Measurements from ENCODE around the gene BEND7. TPM values are rescaled to one million over a fixed set of nuclear protein-coding genes. Genes with fewer than 3 reads are reported as not detected.

The BEND7 gene
- total and polyA plus RNA-seq, 2 of the 8 experiments (the other 6 are each of a cell fraction or from before 2014, with no cell fraction given): 1.9 to 8.2 TPM

DNA sequence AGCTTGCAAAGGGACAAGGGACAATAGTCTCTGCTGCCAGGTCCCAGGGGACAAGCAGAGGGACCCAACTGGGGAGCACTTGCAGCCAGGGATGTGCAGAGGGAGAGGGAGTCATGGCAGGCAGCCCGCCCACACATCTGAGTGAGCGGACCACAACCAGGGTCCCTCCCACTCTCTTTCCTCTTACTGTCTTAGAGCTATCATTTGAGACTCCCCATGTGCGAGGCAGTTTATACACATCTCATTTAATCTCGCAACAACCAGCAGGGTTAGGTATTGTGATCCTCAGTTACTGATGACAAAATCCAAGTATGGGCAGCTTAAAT lies 70.2 kb downstream of the BEND7 start:
- Histone ChIP-seq H4K20me1 (replicated peaks in 1 of 2; ENCODE audit: control insufficient read depth in 1 of 2, insufficient read depth in 2 of 2, low read length in 2 of 2) (no peaks in the 10 kb centered on the region), H3K9ac (replicated peaks in 1 of 4; ENCODE audit: extremely low read depth in 1 of 4, low read depth in 3 of 4, low read length in 3 of 4) (no peak overlapping the region), H3K27me3 (replicated peaks in 1 of 4; ENCODE audit: control insufficient read depth in 3 of 4, extremely low read depth in 1 of 4, insufficient read depth in 3 of 4, low read length in 3 of 4) (no peaks in the 10 kb centered on the region), H2AFZ (ENCODE audit: low read length) (no peak overlapping the region), H3K79me2 (ENCODE audit: control insufficient read depth in 1 of 2, insufficient read depth in 2 of 2, low read length in 2 of 2) (no peaks in the 10 kb centered on the region), H3K18ac (ENCODE audit: extremely low read depth, low read length) (no peak overlapping the region), H3K23me2 (ENCODE audit: low read depth, low read length) (no peaks in the 10 kb centered on the region), H2BK15ac (ENCODE audit: low read length) (no peak overlapping the region), H3K4ac (replicated peaks; ENCODE audit: insufficient read length, low read depth, low read length) (no peak overlapping the region), H3K36me3 (ENCODE audit: control insufficient read depth in 2 of 4, insufficient read depth in 4 of 4, low read length in 3 of 4) (no peaks in the 10 kb centered on the region), H2BK120ac (replicated peaks; ENCODE audit: low read depth, low read length) (no peak overlapping the region), H3K4me3 (ENCODE audit: extremely low read depth in 1 of 4, insufficient read depth in 2 of 4, low read depth in 3 of 4, low read length in 4 of 4) (no peak overlapping the region), H3K56ac (replicated peaks; ENCODE audit: insufficient read length, low read depth, low read length) (no peak overlapping the region), H3K4me2 (ENCODE audit: insufficient read depth in 1 of 2, low read depth in 2 of 2, low read length in 2 of 2) (no peak overlapping the region), H3K9me3 (ENCODE audit: insufficient read depth in 2 of 2, low read depth in 1 of 2, low read length in 1 of 2) (no peaks in the 10 kb centered on the region), H3K23ac (ENCODE audit: insufficient read length) (no peak overlapping the region), H3K14ac (ENCODE audit: insufficient read length) (no peak overlapping the region), H3K27ac (ENCODE audit: low read depth, low read length) (no peak overlapping the region), H4K8ac (ENCODE audit: extremely low read depth, insufficient read depth, low read length) (no peak overlapping the region), H2BK5ac (ENCODE audit: low read depth, low read length) (no peak overlapping the region), H3K79me1 (ENCODE audit: low read depth, low read length) (no peaks in the 10 kb centered on the region), H4K5ac (ENCODE audit: insufficient read length, low read depth, low read length) (no peak overlapping the region), H2BK12ac (ENCODE audit: low read depth, low read length) (no peak overlapping the region), H2AK5ac (ENCODE audit: low read depth, low read length) (no peak overlapping the region), H4K91ac (replicated peaks; ENCODE audit: insufficient read length, low read length) (no peak overlapping the region), H3K4me1 (replicated peaks in 1 of 4; ENCODE audit: control insufficient read depth in 3 of 4, insufficient read depth in 4 of 4, low read length in 3 of 4) (no peaks in the 10 kb centered on the region), H2BK20ac (ENCODE audit: low read length) (no peak overlapping the region)
- 82% methylated on average over 4 of the region's 4 CpGs; no CpG with 5 or more reads in 1 of the 2 experiments for WGBS, 2 experiments (ENCODE audit: extremely low coverage in 1 of 2, insufficient coverage in 1 of 2, insufficient read length in 1 of 2, insufficient replicate concordance in 2 of 2, low coverage in 1 of 2, low lambda C conversion rate in 2 of 2, missing lambda C conversion rate in 1 of 2)
- ChIA-PET CTCF (ENCODE audit: partially characterized antibody) (interaction anchor here (0.6 to 11.4 kb wide), 7 partner anchors 11 to 132 kb away, joined by 3 to 72 read pairs (median 6); no protein-coding TSS in a partner anchor), POLR2A (ENCODE audit: partially characterized antibody) (no interaction called here)
- FAIRE-seq (no peak), DNase-seq (ENCODE audit: low read depth in 1 of 2, low spot score in 2 of 2) (no peak)
- TF ChIP-seq ZNF274 (IDR thresholded peaks at IDR 0.05; ENCODE audit: borderline replicate concordance, extremely low read depth, low read length): no peak
- TF ChIP-seq MAFK (IDR thresholded peaks at IDR 0.05; ENCODE audit: low read depth, low read length): no peak
- no peak for TF ChIP-seq TCF12 (IDR thresholded peaks at IDR 0.05; ENCODE audit: low read depth, low read length)
- TF ChIP-seq TAF7 (optimal IDR thresholded peaks at IDR 0.05; ENCODE audit: borderline replicate concordance, low read depth, low read length): no peak
- no peak for TF ChIP-seq CHD2 (IDR thresholded peaks at IDR 0.05; ENCODE audit: low read length)
- TF ChIP-seq TEAD4 (IDR thresholded peaks at IDR 0.05; ENCODE audit: low read depth, low read length): no peak
- TF ChIP-seq ASH2L (IDR thresholded peaks at IDR 0.05; ENCODE audit: low read length): no peak
- no peak for TF ChIP-seq SUZ12 (IDR thresholded peaks at IDR 0.05; ENCODE audit: low read length)
- TF ChIP-seq NRF1 (IDR thresholded peaks at IDR 0.05; ENCODE audit: low read depth, low read length): no peak
- no peak for TF ChIP-seq SRF (IDR thresholded peaks at IDR 0.05; ENCODE audit: low read depth, low read length)
- TF ChIP-seq POLR2AphosphoS5 (IDR thresholded peaks at IDR 0.05; ENCODE audit: low read depth, low read length): no peak
- no peak for TF ChIP-seq CEBPB (IDR thresholded peaks at IDR 0.05; ENCODE audit: low read depth, low read length)
- no peak for TF ChIP-seq EGR1 (IDR thresholded peaks at IDR 0.05; ENCODE audit: borderline replicate concordance, low read depth, low read length)
- no peak for TF ChIP-seq RXRA (IDR thresholded peaks at IDR 0.05; ENCODE audit: insufficient read depth, low read depth, low read length)
